Measurements from ENCODE around the gene CYP4F2. TPM values are rescaled to one million over a fixed set of nuclear protein-coding genes. Genes with fewer than 3 reads are reported as not detected.
A peak's percentile ranks its signal among the peaks of the same experiment; 100 is the strongest.

The CYP4F2 gene
- total and polyA plus RNA-seq, 4 donors = 7.7 to 186 (median 85.2) TPM

GRCh38 chr19:15837221-15837731 is 60.6 kb downstream of the CYP4F2 start:
- Histone ChIP-seq H3K4me3 (ENCODE audit: low read depth in 1 of 3, low read length in 3 of 3) (peak overlapping the region; percentile 65 to 88 (median 79)), H3K9ac (ENCODE audit: low read depth in 1 of 2, low read length in 2 of 2) (peak overlapping the region; percentile 48 to 99), H3K27ac (ENCODE audit: low read depth in 1 of 2, low read length in 2 of 2) (peak overlapping the region; percentile 90 to 100), H3K36me3 (ENCODE audit: control insufficient read depth in 4 of 4, insufficient read depth in 3 of 4, low read depth in 1 of 4, low read length in 3 of 4) (no peaks in the 10 kb centered on the region), H3K27me3 (ENCODE audit: control insufficient read depth in 4 of 4, insufficient read depth in 4 of 4, low read length in 3 of 4) (no peaks in the 10 kb centered on the region), H3K9me3 (ENCODE audit: control insufficient read depth in 4 of 4, low read length in 3 of 4) (no peaks in the 10 kb centered on the region), H3K4me1 (ENCODE audit: control insufficient read depth in 4 of 4, insufficient read depth in 4 of 4, low read length in 3 of 4) (peaks cover 0 to 10% (median 6%) of the 10 kb centered on the region in 4 donors)
- DNase-seq (ENCODE audit: low spot score) = no peak
- under 1% methylated on average over 9 of the region's 9 CpGs for WGBS
- TF ChIP-seq JUND (IDR thresholded peaks at IDR 0.05) (no peak), CTCF (IDR thresholded peaks at IDR 0.05; ENCODE audit: low read depth, low read length, missing input control) (no peak), RXRA (IDR thresholded peaks at IDR 0.05) (peak in 1 of 2 donors; percentile 35), ZBTB33 (IDR thresholded peaks at IDR 0.05) (peak; percentile 35), NR2F2 (IDR thresholded peaks at IDR 0.05) (no peak), RAD21 (IDR thresholded peaks at IDR 0.05) (peak in 1 of 2 donors; percentile 22), TAF1 (conservative IDR thresholded peaks at IDR 0.05) (no peak), HNF4A (conservative IDR thresholded peaks at IDR 0.05) (peak in 1 of 2 donors; percentile 19), MAX (IDR thresholded peaks at IDR 0.05) (peak; percentile 86), ATF3 (IDR thresholded peaks at IDR 0.05) (no peak), YY1 (IDR thresholded peaks at IDR 0.05) (peak; percentile 88), SP1 (IDR thresholded peaks at IDR 0.05) (peak; percentile 22), EGR1 (IDR thresholded peaks at IDR 0.05; ENCODE audit: low read depth in 2 of 2) (peak in 1 of 2 donors; percentile 28), FOXA2 (IDR thresholded peaks at IDR 0.05) (peak; percentile 28), GABPA (IDR thresholded peaks at IDR 0.05 in 1 of 2, conservative IDR thresholded peaks at IDR 0.05 in 1 of 2) (no peak), REST (IDR thresholded peaks at IDR 0.05) (peak; percentile 80), HNF4G (IDR thresholded peaks at IDR 0.05) (no peak), FOXA1 (IDR thresholded peaks at IDR 0.05) (peak; percentile 6)

All from liver (tissue), 9 donors.